Neural progenitor cell (in vitro differentiated cells): Measurements from ENCODE around the gene HIBADH.

Experiments
- EZH2 ChIP-seq: fragments of 200-600 bp; sonication (generic); IDR thresholded peaks from 2 replicates; pipeline ENCODE4 v1.6.1; 2017; ENCODE audit warnings: antibody characterized with exemption, mild to moderate bottlenecking, moderate library complexity
- EZH2phosphoT487 ChIP-seq: fragments of 200-600 bp; sonication (generic); IDR thresholded peaks from 2 replicates; pipeline ENCODE4 v1.6.1; 2017; ENCODE audit warnings: antibody characterized with exemption
- TF ChIP-seq, protein P1 (sequence below): fragments of 200-600 bp; sonication (generic); IDR thresholded peaks from 2 replicates; pipeline ENCODE4 v1.5.1; 2017; ENCODE audit warnings: antibody characterized with exemption, mild to moderate bottlenecking

DNA sequence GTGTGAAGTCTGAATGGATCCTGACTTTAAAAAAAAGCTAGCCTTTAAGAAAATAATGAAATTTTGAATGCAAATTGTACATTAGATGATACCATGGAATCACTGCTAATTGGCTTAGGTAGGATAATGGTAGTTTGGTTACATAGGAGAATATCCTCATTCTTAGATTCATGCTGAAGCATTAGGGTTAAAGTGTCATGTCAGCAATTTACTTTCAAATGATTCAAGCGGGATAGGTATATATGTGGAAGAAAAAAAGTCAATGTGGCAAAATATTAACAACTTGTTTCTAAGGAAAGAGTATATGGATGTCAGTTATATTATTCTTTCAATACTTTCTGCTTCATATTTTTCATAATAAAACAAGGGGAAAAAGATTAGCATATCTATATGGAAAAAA lies 7.5 kb downstream of the HIBADH start:
- TF ChIP-seq, protein P1, sequence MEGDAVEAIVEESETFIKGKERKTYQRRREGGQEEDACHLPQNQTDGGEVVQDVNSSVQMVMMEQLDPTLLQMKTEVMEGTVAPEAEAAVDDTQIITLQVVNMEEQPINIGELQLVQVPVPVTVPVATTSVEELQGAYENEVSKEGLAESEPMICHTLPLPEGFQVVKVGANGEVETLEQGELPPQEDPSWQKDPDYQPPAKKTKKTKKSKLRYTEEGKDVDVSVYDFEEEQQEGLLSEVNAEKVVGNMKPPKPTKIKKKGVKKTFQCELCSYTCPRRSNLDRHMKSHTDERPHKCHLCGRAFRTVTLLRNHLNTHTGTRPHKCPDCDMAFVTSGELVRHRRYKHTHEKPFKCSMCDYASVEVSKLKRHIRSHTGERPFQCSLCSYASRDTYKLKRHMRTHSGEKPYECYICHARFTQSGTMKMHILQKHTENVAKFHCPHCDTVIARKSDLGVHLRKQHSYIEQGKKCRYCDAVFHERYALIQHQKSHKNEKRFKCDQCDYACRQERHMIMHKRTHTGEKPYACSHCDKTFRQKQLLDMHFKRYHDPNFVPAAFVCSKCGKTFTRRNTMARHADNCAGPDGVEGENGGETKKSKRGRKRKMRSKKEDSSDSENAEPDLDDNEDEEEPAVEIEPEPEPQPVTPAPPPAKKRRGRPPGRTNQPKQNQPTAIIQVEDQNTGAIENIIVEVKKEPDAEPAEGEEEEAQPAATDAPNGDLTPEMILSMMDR, result no peak
- TF ChIP-seq EZH2phosphoT487, result no peak
- no peak for TF ChIP-seq EZH2
